Coronary artery (tissue), 2 donors: Measurements from ENCODE around the gene SNX2.

Source experiments
- DNase-seq: peaks from one replicate; pipeline ENCODE4 v3.0.0-alpha.2; 2017; ENCODE audit warnings: low spot score
- H3K27ac ChIP-seq, 2 donors: fragments of 200-600 bp; sonication (generic); one replicate each; pipeline ENCODE4 v1.5.1; 2016 to 2019
- H3K4me3 ChIP-seq: fragments of 200-600 bp; sonication (generic); 2 replicates; pipeline ENCODE4 v1.5.1; 2016; ENCODE audit warnings: mild to moderate bottlenecking, moderate library complexity
- CTCF ChIP-seq: fragments of 200-600 bp; sonication (generic); IDR thresholded peaks from one replicate; pipeline ENCODE4 v1.5.1; 2019; ENCODE audit warnings: antibody characterized with exemption

Gene SNX2

DNA sequence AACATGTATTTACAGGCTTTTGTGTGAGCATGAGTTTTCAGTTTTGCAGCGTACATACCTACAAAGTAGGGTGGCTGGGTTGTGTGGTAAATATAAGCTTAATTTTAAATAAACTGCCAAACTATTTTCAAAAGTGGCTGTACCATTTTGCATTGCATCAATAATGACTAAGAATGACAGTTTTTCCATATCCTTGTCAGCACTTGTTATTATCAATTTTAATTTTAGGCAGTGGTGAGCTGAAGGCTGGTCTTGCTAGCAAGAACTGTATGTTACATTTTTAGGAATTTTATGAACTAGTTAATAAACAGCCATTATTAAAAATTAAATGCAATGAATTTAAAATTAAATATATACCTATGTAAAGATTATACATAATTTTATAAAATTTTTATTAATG lies 6.6 kb downstream of the SNX2 start:
- TF ChIP-seq CTCF = no peak
- DNase-seq = no peak
- H3K27ac ChIP-seq = no peak overlapping the region

DNA sequence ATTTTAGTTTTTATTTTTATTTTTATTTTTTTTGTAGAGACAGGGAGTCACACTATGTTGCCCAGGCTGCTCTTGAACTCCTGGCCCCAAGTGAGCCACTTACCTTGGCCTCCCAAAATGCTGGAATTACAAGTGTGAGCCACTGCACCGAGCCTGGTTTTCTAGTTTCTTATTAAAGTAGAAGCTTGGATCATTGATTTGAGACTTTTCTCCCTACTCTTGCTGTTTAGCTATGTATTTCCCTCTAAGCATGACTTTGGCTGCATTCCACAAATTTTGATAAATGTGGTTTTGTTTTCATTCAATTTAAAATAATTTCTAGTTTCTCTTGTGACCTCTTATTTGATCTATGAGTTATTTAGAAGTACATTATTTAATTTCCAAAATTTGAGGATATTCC lies 10.4 kb downstream of the SNX2 start:
- no peak for TF ChIP-seq CTCF
- Histone ChIP-seq H3K4me3 (no peak overlapping the region), H3K27ac (no peak overlapping the region)
- no peak for DNase-seq

More for the DNA sequence above, 6.6 kb downstream of the SNX2 start:
- no peak overlapping the region for H3K4me3 ChIP-seq

- Histone ChIP-seq H3K4me3 (no peak overlapping the region), H3K27ac (no peak overlapping the region)
- TF ChIP-seq CTCF = no peak
- no peak for DNase-seq
Measured at GRCh38 chr5:122788371-122788770, 13.5 kb downstream of the SNX2 start.

DNA sequence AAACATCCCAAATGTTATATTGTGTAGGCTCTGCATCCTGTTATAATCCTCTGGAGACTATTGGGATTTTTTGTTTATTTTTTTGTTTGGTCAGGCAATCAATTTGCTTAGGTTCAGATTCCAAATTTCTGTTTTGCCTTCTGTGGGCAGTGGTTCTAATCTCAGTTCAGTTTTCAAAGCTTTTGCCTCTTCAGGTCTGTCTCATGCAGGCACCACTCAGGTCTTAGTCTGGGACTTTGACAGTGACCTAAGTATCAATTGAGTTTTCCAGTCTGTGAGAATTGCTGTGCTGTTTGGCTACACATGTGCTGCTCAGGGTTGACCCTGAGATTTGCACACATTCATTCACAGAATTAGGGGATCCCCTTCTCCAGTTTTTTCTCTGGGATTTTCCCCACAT lies 14.1 kb downstream of the SNX2 start:
- H3K27ac ChIP-seq = no peak overlapping the region
- no peak for DNase-seq
- no peak for TF ChIP-seq CTCF
- H3K4me3 ChIP-seq = no peak overlapping the region

DNA sequence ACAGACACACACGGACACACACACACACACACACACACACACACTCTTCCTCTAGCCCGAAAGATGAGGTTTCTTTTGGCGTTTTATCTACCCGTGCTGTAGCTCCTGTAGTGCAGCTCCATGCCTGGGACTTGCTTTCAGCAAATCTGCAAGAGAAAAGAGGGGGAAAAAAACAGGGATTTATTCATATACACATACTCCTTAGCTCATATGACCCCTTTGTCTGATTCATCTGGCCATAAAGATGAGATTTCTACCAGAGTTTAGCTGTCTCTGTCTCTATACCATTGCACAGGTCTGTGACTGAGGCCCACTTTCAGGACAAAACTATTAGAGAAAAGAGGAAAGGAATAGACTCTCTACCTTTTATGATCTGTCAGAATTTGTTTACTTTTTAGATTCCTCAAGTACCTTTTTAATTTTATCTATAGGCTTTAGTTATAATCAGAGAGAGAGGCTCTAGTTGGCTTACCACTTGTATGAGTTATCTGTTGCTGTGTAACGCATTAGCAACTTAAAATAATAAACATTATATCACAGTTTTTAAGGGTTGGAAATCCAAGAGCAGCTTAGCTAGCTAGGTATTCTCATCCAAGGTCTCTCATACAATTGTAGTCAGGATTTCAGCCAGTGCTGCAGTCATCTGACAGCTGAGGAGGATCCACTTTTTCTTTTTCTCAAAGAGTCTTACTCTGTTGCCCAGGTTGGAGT lies 14.7 kb downstream of the SNX2 start:
- no peak overlapping the region for H3K4me3 ChIP-seq
- no peak for TF ChIP-seq CTCF
- H3K27ac ChIP-seq = no peak overlapping the region
- no peak for DNase-seq

DNA sequence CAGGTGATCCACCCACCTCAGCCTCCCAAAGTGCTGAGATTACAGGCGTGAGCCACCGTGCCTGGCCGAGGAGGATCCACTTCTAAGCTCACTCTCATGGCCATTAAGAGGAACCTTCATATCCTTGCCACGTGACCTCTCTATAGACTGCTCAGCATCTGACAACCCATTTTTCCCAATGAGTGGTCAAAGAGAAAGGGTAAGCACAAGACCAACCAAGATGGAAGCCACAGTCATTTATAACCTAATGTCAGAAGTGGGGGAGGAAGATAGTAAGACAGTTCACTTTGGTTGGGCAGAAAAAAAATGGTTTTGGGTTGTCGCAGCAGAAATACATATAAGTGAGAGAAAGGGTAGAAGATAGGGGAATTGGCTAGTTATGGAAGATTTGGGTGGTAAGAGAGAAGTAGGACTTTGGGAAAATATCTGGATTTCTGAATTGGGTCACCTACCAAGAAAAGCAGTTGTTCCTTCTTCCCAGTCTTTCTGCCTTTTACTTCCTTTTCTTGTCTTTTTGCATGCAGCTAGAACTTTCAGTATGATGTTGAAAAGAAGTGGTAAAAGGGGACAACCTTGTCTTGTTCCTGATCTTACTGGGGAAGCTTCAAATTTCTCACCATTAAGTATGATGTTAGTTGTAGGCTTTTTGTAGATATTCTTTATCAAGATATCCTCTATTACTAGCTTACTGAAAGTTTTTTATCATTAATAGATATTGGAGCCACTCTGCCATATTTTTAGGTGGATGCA lies 15.6 kb downstream of the SNX2 start:
- no peak for TF ChIP-seq CTCF
- no peak for DNase-seq
- Histone ChIP-seq H3K4me3 (no peak overlapping the region), H3K27ac (no peak overlapping the region)

DNA sequence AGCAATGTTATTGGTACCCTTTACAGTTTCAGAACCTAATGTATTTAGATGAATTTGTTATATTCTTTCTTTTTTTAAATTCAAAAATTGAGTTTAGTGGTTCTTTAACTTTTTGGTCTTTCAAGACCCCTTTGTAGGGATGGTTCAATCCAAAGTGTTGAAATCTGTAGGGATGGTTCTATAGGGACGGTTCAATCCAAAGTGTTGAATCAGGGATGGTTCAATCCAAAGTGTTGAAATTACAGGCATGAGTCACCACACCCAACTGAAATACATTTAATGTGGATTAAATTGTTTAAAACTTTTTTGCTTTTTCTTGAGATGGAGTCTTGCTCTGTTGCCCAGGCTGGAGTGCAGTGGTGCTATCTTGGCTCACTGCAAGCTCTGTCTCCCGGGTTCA lies 30.6 kb downstream of the SNX2 start:
- H3K4me3 ChIP-seq = no peak overlapping the region
- no peak for DNase-seq
- no peak for TF ChIP-seq CTCF
- no peak overlapping the region for H3K27ac ChIP-seq
